GM11168 (cell line): ENCODE results near the gene PAK5.

ENCODE experiments used
- in situ Hi-C: fragments of 300-500 bp; cut with MboI; formaldehyde crosslinking; loops from one replicate; pipeline ENCODE4 v1.12.0; 2022; ENCODE audit warnings: low sequenced_read_pairs; ENCODE audit not compliant: unreplicated experiment

Gene PAK5

DNA sequence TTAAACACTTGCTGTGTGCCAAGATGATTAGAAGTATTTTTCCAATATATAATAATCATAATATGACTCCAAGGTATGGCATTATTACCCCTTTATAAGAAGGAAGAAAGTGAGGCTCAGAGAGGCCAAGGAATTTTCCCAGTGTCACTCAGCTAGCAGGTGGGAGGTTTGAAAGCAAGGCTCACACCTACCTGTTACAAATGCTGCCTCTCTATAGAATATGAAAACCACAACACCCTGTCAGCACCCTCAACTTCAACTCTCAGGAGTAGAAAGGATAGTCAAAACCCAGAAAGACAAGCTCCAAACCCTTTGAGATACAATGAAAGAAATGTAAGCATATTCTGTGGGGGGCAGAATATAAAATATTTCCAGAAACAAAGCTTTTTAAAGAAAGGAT, 247.8 kb downstream of the PAK5 start:
- in situ Hi-C loops, result no loop called here

DNA sequence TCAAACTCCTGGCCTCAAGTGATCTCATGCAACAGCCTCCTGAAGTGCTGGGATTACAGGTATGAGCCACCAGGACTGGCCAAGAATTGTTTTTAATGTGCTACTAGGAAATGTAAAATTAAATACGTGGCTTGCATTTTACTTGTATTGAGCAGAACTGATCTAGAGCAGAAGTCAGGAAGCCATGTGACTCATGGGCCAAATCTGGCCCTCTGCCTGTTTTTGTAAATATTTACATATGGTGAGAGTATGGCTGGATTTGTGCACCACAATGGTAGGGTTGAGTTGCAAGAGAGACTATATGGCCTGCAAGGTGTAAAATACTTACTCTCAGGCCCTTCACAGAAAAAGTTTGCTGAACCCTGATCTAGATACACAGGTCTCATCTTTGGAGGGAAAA, 248.7 kb downstream of the PAK5 start:
- in situ Hi-C loops, result no loop called here

DNA sequence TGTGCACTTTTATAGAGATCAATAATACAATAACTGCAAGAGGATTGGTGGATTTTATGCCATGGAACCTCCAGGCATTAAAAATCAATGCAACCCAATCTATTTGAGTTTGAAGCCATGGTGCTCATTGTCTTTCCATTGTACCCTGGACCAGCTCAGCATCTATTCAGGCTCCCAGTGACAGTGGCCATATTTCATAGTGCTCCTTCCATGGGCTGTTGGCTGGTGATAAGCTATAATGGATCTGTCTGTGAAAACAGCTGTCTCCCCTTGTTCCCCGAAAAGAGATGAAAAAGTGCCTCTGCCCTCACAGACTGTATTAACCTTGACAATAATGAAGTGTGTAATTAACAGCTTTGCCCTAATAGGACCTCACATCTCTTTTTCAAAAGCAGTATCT, 250.2 kb downstream of the PAK5 start:
- in situ Hi-C loops, result no loop called here

DNA sequence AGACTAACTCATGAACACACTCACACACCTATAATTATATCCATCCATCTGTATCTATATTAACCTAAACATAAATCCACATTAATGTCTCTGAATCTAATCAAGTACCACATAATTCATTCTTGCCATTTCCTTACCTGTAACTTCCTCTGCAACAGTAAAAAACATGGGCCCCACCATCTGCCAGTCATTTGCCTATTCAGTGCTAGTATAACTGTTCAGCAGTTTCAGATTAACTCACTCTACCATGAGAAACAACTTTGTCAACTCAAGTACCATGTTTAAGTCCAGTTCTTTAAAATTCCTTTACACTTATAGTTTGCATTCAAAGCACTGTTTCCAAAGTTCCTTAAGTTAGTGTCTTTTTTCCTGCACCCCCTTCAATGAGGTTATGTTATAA, 255.7 kb downstream of the PAK5 start:
- in situ Hi-C loops, result no loop called here

DNA sequence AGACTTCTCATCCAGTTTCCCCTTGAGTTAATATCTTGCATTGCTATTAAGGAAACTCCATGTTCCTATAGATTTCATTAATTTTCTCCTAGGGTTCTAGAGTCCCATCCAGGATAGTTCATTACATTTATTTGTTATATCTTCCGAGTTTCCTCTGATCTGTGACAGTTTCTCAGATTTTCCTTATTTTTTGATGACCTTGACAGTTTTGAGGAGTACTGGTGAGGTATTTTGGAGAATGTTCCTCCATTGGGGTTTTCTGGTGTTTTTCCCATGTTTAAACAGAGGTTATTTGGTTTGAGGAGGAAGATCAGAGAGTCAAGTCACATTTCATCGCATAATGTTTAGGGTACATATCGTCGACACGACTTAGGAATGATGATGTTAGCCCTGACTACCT, 256.7 kb downstream of the PAK5 start:
- in situ Hi-C loops, result no loop called here

DNA sequence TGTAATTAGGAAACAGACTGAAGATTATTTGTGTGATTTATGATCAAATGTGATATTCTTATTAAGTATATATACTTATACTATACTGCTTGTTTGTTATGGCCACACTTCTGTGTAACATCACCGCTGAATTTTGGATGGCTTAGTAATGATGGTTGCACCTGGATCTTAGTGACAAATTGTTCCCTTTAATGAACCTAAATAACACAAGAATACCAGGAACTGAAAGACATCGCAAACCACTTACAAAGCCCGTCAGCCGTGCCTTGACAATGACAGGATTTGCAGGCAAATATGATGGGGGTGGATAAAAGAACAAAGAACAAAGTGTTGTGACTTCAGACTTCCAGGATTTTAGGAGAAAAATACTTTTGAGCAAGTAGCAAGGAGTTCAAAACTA, 257.4 kb downstream of the PAK5 start:
- in situ Hi-C loops, result no loop called here

DNA sequence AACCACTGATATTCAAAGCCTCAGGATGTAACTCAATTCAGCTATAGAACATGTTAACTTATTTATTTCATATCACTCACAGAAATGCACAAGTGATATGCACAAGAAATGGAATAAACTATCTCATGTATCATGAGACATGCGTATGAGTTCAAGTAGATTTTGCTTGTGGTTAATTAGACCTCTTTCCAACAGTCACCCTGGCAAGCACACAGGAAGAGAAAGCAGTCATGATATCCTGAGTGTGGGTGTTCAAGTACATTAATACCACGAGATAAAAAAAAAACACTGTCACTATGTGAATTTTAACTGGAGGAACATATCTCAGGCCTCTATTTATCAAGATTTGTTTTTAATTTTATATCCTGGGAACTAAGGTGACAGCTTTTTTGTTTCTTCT, 260.3 kb downstream of the PAK5 start:
- in situ Hi-C loops, result no loop called here

DNA sequence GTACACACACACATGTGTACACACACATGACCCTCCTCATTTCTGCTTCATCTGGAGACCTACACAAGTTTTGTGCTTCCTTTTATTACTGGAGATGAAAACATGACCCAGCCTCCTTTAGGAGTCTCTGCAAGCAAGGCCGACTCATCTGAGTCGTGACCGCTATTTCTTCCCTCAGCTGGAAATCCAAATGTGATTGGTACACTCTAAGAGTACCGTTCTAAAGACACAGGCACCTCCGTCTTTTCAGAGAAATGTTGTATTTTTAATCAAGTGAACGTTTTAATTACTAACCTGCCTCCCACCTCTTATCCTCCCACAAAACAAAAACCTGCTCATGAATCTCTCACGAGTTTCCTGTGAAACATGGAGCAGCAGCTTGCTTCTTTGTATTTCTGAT, 261.5 kb downstream of the PAK5 start:
- in situ Hi-C loops, result no loop called here

DNA sequence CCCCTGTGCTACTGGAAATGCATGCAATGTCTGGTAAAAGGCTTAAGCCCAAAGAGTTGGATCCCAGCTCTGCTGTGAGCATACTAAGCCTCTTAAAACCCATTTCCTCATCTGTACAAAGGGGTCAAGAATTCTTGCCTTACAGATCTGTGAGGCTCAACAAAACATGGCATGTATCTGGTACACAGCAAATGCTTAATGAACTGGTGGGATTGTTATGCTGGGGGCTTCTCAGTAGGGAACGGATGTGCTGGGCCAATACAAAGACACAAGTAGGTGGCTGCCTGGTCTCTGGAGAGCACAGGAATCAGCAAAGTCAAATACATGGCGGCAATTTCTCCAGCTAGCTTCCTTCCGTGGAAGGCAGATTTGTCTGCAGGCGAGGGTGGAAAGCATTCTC, 262.2 kb downstream of the PAK5 start:
- in situ Hi-C loops, result no loop called here

DNA sequence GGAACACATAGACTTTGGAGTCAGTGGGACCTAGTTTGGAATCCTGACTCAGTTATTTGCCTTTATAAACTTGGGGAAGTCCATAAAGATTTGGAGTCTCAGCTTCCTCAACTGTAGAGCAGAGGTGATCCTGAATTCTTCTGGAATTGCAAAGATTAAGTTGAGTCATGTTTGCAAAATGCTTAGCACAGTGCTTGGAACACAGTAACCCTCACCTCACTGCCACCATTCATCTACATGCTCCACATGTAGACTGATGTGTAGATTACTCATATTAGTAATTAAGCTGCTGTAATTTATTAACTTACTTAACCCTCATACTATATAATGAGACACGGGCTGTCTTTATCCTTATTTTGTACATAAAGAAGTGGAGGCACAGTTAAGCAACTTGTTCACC, 263.0 kb downstream of the PAK5 start:
- in situ Hi-C loops, result no loop called here

DNA sequence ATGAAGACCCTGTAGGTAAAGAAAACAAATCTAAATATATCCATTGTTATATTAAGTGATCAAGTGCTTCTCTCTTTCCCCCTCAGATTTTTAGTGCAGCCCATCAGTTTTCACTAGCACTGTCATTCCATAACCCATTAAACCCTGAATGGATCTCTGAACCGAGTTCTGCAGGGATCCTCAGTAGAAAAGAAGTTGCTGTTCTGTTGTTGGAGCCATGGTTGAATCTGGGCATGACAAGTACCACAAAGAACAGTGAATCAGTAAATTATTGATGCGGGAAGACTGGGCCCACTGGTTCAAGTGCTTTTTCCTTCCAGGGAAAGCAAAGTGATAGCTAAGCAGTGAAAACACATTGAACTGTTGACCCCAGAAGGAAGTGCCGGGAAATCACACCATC, 264.1 kb downstream of the PAK5 start:
- in situ Hi-C loops, result no loop called here

DNA sequence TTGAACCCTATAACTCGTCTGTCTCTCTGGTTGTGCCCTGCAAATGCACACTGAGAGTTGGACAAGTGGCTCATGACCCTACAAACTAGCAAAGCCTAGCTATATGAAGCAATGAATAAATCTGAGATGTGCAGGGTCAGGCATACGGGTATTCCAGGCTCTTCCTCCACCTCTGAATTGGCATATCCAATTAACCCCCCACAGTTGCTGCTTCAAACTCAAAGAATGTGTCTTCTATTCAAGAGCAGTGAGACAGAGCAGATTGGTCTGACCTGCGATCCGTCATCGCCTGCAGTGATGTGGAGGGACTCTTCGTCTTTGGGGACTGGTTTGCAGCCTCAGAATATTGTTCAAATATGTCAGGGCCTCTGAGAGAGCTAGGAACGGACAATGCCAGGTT, 264.7 kb downstream of the PAK5 start:
- in situ Hi-C loops, result no loop called here

DNA sequence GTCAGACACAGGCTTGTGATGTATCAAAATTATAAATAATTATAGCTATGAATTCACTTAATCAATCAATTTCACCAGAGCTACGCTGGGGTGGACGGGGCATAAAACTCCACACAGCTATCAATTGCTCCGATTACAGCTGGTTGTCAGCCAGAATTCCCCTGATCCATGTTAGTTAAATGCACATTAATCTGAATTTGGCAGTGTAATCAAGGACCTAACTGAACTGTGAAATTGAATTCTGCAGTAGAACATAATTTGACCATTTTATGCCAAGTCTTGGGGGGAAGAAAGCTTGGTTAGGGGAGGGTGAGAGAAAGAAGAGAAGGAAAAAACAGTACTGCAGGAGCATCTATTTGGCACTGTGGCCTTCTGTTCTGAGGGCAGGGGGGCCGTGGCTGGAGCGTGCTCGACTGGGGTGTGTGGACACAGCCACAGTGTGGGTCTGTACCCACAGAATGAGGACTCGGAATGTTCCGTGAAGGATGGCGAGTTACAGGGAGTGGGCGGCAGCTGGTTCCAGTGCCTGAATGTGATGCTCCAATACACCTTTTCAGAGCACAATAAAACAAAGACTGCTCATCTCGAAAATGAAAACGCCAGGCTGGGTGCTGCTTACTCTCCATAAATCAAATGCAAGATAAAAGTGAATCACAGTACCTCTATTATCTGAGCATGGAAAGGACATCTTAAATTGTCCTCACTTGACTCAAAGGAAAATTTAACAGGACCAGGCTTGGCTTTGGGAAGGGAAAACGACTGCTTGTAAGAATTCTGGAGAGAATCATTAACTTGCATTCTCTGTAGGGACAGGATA, 265.3 kb downstream of the PAK5 start:
- in situ Hi-C loops, result no loop called here

DNA sequence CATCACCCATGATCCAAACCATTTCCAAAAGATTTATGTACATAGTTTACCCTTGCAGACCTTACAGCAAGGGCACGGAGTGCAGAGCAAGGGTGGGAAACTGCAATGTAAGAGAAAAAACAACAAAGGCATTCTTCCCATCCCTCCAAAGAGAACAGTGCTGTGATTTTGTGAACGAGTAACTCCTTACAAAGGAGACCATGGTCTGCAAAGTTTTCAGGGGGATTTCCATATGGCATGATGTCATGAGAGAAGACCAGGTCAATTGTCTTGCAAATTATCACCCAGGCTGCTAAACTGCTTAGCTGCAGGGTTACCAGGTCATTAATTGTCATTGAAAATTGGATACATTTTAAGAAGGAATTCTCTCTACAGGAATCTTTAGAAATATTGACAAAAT, 266.2 kb downstream of the PAK5 start:
- in situ Hi-C loops, result no loop called here

DNA sequence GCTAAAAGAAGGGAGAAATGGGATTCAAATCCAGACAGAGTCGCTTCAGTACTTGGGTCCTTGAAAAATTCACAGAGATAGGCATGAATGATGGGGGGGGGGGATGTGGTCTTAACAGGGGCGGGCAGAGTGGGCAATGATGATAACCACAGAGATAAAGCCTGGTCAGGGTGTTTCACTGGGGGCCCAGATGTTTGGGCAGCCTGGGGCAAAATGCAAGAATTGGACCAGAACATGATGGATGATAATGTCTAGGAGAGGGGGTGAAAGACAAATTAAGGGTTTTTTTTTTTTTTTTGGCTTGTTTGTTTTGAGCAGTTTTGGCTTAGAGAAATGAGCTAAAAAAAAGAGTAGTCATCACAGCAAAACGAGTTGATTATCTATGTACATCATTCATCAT, 267.1 kb downstream of the PAK5 start:
- in situ Hi-C loops, result no loop called here

DNA sequence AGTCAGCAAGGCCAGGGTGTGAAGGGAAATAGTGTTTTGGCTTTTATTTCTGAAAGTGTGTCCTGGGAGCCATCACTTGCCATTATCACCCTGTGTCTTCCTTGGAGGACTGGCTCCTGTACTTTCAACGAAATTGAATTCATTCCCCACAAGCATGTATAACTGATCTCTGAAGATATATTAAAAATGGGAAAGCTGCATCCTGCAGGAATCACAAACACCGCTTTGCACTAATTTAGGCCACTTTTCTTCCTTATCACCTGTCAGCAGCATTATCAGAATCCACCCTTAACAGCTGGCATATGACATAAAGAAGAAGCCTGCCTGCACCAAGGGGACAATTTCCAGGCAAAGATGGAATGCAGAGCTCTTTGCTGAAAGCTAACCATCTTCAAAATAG, 268.3 kb downstream of the PAK5 start:
- in situ Hi-C loops, result no loop called here

DNA sequence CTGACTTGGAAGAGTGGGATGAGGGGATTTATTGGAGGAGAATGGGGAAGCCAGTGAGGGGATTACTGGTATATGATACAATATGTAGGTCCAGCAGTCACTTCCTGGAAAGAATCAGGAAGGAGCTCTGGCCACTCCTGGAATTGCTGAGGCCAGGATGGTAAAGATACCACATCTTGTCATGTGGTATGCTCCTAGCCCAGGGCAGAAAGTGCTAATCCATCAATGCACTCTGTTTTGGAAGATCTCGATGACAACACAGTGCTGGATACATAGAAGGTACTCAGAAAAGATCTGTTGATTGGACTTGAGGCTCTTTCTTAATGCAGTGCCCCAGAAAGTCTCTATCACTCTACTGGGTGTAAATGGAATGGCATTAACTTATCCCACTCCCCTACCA, 271.9 kb downstream of the PAK5 start:
- in situ Hi-C loops, result no loop called here

DNA sequence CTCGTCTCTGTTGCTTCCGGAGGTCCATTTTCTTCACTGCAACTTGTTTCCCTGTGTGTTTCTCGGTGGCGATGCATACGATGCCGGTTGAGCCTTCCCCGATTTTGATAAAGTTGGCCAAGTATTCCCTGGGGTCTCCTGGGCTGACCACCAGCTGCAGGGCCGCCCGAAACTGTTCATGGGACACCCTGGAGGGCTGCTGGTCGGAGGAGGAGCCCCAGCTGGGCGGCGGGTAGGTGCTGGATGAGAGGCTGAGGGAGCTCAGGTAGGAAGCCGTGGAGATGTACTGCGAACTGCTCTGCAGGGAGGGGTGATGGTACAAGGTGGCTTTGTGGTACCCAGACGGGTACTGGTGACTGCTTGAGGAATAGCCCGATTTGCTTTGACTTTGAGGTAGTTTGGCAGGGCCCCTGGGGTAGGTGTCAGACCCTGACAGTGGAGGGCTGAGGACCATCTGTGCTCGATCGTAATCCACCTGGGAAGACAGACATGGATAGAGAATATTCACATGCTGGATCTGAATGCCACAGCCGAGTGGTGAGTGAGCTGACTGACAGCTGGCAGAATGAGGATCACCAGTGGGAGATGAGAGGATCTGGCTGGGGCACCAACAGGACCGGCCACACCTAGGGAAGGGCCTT, 272.8 kb downstream of the PAK5 start:
- in situ Hi-C loops, result no loop called here

DNA sequence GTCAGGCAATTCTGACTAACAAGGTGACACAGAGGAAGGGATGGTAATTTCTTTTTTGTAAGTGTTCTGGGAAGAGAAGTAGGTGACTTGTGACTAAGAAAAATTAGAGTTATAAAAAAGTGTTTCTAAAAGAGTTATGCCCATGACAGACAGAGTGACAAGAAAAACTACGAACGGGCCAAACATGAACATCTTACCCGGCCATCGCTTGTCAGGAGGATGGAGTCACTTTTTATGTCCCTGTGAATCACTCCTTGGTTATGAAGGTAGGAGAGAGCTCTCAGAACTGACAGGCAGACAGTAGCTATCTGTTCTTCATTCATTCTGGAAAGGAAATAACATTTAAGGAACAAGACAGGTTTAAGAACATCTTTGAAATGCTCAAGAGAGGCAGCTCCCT, 281.5 kb downstream of the PAK5 start:
- in situ Hi-C loops, result no loop called here

DNA sequence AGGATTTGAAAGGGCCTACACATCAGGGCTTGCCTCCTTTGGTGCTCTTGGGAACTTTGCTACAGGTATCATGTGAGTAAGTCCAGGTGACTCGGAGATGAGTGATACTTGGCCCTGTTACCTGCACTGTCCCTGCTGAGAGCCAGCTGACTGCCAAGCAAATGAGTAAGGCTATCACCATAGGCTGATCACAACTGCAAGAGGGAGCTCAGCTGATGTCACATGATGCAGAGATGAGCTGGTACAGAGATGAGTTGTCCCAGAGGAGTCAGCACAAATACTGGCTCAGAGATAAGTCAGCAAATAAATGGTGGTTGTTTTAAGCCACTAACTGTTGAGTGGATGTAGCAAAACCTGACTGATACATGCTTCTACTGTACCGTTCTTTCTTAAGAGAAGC, 283.1 kb downstream of the PAK5 start:
- in situ Hi-C loops, result no loop called here

DNA sequence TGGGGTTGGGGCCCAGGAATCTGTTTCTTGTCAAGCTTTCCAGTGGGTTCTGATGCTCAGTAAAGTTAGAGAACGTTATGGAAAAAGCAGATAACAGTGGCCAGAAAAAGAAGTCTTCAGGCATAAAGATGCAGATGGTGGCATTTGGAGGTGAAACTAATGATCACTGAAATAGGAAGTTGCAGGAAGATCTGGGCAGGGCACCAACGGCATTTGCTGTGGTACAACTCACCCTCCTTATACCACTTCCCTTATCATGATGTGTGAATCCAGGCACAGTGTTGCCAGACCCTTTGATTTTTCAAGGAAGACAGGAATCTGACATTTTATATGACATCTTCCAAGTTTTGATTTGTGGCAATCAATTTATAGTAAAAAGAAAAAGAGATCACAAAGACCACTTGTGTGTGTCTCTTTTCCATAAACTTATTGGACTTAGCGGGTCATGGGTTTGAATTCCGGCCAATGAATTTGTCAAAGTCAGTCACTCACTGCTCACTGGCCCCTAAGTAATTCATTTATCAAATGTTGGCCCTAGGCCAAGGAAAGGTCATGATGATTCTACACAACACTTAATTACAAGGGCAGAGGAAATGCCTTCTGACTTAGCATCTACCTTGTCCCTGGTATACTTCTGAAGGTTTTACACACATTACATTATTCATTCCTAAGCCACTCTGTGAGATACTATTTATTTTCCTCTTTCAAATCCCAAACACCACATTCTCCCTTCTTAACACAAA, 286.9 kb downstream of the PAK5 start:
- in situ Hi-C loops, result no loop called here
